NB4 (cell line): ENCODE measurements around the gene LGALS9.

Source experiments
- MYC ChIP-seq: IDR thresholded peaks from 2 replicates; pipeline ENCODE4 v1.6.1; 2011; ENCODE audit warnings: low read depth, low read length
- POLR2A ChIP-seq: IDR thresholded peaks from 2 replicates; pipeline ENCODE4 v1.6.1; 2011; ENCODE audit warnings: mild to moderate bottlenecking; ENCODE audit not compliant: insufficient read length; ENCODE audit errors: extremely low read depth
- TF ChIP-seq, protein P1 (sequence below): IDR thresholded peaks from one replicate; pipeline ENCODE4 v1.5.1; 2012; ENCODE audit warnings: low read depth, low read length

DNA sequence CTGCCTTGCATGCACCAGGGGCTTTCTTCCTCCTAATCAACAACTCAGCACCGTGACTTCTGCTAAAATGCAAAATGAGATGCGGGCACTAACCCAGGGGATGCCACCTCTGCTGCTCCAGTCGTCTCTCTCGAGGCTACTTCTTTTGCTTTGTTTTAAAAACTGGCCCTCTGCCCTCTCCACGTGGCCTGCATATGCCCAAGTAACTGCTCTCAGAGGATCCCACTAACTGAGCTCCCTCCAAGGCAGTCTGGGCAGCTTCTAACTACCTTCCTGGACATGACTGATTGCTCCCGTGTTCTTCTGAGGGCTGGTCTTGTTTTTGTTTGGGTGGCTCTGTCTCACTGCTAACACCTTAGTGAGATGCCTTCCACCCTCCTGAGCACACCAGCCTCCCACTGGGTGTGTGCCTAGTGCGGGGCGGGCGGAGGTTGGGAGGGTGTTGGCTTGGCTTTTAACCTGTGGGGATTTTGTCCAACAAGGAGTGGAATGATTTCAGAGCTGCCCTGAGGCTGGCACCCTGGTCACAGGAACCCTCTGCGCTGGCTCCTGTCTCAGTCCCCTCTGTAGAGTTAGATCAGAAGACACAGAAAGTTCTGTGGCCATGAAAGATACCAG is 8.9 kb upstream of the LGALS9 start:
- TF ChIP-seq, protein P1, sequence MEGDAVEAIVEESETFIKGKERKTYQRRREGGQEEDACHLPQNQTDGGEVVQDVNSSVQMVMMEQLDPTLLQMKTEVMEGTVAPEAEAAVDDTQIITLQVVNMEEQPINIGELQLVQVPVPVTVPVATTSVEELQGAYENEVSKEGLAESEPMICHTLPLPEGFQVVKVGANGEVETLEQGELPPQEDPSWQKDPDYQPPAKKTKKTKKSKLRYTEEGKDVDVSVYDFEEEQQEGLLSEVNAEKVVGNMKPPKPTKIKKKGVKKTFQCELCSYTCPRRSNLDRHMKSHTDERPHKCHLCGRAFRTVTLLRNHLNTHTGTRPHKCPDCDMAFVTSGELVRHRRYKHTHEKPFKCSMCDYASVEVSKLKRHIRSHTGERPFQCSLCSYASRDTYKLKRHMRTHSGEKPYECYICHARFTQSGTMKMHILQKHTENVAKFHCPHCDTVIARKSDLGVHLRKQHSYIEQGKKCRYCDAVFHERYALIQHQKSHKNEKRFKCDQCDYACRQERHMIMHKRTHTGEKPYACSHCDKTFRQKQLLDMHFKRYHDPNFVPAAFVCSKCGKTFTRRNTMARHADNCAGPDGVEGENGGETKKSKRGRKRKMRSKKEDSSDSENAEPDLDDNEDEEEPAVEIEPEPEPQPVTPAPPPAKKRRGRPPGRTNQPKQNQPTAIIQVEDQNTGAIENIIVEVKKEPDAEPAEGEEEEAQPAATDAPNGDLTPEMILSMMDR = no peak
- TF ChIP-seq POLR2A = no peak
- TF ChIP-seq MYC = no peak
